ENCODE data around the gene PET100.
"Not testable (repeated sequence)": the region's sequence is repeated elsewhere in the genome, so short reads cannot be mapped to it uniquely, and the experiment has no call there.

The PET100 gene

DNA sequence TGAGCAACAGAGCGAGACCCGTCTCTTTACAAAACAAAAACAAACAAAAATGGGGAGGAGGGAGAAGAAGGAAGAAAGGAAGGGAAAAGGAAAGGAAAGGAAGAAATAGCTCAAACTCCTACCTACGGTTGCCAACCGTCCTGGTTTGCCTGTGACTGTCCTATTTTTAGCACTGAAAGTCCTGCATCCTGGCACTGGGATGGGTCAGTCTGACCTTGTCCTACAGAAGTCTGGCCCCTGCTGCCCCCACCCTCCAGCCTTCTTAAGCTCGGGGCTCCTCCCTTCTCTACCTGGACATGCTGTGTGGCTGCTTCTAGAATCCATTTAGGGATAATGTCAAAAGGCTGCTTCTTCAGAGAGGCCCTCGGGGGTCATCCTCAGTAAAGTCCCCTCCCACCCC lies 6.1 kb downstream of the PET100 start:
- no peak for DNase-seq

DNA sequence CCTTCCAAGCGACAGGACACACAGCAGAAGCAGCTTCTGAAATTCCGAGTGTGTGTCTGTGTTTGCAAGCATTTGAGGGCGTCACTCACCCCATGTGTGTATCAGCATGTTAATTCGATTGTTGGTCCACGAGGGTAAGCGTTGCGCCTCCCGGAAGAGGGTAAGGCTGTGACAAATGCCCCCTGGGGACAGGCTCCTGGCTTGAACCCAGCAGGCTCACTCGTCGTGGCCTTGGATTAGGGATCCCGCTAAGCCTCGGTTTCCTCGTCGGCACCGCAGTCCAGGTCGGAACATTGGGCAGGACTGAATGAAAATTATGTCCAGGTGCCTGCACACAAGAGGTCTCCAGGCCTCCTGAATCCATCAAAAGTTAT lies 6.7 kb downstream of the PET100 start:
- DNase-seq: no peak

DNA sequence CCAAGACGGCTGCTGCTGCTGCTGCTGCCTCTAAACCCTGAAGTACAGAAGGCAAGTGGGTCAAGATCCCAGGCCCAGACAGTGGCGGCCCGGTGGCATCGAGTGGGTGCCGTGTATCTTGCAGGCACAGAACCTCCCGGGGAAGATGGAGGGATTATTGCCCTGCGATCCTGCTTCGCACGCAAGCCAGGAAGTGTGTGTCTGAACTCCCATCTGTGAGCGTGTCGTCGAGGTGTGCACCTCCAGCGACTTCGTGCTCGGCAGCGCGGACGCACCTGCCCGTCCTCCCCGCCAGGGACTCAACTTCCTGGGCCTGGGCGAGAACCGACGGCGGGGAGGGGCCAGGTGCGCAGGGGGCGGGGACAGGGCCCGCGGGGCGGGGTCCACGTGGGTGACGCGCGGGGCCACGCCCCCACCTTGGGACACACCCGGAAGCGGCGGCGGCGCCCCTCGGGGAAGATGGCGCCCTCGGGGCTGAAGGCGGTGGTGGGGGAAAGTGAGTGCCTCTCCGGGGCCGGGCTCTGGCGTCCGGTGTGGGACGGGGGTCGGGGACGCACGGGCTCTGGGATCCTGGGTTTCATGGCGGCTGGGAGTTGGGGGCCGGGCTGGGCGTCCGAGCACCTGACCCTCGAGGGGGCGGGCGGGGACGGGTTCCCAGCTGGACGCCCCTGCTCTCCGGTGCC lies 7.2 kb downstream of the PET100 start, which contains the start of gene STXBP2:
Gene STXBP2, plus strand, starts transcription at position 420 of the 683 bp plus-strand sequence. Its CDS starts 40 bp downstream, at position 460.
- DNase-seq: peak; percentile 77

DNA sequence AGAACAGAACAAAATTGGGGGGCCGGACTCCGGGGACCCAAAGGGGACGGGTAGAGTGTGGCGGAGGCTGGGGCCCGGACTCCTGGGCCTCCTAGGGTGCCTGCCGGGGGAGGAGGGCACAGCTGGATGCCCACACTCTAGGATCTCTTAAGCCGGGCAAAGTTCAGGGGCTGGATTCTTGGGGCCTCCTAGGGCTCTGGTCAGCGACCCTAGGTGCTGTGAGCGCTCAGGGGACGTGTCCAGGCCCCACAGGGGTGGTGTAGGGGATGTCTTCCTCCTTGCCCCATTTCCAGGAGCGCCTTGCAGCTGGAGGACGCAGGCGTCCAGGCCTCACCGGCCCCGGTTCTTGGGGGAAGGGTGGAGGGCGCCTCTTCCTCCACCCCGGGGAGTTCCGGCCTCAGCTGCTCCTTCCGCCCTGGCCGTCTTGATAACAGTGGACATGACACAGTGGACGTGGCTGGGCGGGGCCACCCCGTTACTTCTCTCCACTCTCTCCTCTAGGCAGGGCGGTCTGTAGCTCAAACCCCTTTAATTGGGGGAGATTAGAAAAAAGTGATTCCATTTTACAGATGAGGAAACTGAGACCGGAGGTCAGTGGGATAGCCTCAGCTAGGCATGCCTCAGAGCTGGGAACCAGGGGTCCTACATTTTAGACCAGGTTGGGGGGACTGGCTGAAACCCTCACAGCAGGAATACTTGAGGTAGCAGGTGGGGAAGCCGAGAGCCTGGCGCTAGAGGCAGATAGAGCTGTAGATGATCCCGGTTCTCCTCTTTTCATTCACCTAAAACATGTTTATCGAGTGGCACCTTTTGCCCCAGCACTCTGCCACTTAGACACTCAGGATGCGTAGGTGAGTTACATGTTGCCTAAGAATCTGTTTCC lies 8.0 kb downstream of the PET100 start:
- DNase-seq: no peak

DNA sequence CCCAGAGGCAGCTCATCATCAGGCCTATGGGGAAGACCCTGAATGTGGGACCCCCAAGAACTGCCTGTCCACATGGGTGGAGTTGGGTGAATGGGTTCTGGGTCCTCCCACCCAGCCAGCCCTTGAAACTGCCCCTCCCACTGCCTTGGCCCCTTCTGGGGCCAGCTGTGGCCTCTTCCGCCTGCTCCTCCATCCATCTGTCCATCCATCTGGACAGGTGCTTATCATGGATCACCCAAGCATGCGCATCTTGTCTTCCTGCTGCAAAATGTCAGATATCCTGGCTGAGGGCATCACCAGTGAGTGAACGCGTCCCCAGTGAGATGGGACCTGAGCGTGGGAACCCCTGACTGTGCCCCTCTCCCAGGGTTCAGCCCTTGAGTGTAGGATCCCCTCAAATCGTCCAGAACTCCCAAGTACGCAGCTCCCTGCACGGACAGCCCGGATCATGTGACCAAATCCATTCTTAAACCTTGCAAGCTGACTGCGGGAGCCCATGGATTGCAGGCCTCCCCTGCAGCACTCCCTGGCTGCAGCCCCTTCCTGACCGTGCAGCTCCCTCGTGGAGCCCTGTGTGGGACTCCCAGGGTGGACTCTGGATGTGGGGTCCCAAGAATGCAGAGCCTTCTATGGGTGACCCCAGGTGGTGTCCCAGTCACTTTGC lies 9.3 kb downstream of the PET100 start:
- DNase-seq: no peak

DNA sequence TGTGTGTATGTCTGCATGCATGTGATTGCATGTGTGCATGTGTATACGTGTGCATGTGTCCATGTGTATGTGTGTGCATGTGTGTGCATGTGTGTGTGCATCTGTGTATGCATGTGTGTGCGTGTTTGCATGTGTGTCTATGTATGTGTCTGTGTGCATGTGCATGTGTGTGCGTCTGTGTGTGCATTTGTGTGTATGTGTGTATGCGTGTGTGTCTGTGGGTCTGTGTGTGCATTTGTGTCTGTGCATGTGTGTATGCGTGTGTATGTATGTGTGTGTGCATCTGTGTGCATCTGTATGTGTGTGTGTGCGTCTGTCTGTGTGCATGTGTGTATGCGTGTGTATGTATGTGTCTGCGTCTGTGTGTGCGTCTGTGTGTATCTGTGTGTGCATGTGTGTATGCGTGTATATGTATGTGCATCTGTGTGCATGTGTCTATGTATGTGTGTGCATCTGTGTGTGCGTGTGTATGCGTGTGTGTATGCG lies 10.3 kb downstream of the PET100 start:
- DNase-seq: no peak

DNA sequence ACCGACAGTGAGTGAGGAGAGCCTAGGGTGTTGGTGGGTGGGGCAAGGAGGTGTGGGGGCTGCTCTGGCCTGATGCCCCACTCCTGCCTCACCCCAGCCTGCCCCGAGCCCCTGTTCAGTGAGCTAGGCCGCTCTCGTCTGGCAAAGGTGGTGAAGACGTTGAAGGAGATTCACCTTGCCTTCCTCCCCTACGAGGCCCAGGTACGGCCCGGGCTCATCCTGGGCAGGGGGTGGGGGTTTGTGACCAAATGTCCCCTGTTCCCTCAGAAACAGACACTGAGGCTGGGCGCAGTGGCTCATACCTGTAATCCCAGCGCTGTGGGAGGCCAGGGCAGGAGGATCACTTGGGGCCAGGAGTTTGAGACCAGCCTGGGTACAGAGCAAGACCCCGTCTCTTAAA lies 11.2 kb downstream of the PET100 start:
- DNase-seq: no peak

DNA sequence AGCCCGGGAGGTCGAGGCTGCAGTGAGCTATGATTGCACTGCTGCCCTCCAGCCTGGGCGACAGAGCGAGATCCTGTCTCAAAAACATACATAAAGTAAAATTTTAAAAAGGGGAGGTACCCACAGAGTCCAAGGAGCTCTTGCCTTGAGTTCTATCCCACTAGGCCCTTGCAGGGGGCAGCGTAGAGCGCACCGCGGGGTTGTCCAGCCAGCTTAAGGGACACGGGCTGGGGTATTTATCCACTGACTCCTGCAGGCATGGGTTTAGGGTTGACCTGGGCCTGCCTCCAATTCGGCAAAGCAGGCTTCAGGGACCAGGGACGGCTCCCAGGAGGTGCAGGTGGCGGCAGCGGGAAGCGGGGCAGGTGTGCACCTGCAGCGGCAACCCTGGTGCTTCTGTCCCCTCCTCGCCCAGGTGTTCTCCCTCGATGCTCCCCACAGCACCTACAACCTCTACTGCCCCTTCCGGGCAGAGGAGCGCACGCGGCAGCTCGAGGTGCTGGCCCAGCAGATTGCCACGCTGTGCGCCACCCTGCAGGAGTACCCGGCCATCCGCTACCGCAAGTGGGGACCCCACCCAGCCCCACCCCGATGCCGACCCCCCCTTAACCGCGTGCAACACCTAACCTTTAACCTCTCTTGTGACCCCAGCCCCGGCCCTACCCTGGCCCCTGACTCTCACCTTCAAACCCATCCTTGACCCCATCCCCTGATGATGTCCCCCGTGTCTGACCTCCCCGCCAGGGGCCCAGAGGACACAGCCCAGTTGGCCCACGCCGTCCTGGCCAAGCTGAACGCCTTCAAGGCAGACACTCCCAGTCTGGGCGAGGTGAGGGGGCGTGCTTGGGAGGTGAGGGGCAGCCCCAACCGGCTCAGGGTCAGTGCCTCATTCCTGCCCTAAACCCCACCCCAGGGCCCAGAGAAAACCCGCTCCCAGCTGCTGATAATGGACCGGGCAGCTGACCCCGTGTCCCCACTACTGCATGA lies 12.0 kb downstream of the PET100 start:
- no peak for DNase-seq

DNA sequence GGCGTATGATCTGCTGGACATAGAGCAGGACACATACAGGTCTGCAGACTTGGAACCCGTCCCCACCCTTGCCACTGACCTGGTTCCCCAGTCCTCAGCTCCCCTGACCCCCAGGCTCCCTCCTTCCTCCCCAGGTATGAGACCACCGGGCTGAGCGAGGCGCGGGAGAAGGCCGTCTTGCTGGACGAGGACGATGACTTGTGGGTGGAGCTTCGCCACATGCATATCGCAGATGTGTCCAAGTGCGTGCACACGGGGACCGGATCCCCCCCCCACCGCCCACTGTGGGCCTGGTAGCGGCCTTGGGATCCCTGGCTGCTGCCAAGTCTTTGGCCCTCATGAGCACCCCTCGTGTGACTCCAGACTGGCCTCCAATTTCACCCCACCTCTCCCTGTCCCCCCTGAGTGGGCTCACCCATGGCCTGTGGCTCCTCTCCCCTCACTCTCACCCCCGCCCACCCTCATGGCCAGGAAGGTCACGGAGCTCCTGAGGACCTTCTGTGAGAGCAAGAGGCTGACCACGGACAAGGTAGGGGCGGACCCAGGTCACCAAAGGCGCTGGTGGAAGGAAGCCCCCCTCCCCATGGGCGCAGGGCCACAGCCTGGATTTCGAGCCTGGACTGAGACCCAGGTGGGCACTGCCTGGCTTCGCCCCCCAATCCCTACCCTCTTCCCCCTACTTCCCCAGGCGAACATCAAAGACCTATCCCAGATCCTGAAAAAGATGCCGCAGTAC lies 12.9 kb downstream of the PET100 start:
- no peak for DNase-seq

DNA sequence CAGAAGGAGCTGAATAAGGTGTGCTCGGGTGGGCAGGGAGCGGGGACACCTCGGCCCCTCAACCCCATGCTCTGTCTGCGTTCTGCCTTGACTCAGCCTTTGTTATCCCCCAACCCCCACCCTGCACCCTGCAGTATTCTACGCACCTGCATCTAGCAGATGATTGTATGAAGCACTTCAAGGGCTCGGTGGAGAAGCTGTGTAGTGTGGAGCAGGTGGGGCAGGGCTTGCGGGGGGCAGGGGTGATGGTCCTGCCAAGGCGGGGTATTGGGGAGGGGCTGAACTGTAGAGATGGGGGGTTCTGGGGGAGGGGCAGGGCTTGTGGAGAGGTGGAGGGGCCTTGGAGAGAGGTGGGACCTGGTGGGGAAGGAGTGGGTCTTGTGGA lies 13.4 kb downstream of the PET100 start:
- DNase-seq: no peak

DNA sequence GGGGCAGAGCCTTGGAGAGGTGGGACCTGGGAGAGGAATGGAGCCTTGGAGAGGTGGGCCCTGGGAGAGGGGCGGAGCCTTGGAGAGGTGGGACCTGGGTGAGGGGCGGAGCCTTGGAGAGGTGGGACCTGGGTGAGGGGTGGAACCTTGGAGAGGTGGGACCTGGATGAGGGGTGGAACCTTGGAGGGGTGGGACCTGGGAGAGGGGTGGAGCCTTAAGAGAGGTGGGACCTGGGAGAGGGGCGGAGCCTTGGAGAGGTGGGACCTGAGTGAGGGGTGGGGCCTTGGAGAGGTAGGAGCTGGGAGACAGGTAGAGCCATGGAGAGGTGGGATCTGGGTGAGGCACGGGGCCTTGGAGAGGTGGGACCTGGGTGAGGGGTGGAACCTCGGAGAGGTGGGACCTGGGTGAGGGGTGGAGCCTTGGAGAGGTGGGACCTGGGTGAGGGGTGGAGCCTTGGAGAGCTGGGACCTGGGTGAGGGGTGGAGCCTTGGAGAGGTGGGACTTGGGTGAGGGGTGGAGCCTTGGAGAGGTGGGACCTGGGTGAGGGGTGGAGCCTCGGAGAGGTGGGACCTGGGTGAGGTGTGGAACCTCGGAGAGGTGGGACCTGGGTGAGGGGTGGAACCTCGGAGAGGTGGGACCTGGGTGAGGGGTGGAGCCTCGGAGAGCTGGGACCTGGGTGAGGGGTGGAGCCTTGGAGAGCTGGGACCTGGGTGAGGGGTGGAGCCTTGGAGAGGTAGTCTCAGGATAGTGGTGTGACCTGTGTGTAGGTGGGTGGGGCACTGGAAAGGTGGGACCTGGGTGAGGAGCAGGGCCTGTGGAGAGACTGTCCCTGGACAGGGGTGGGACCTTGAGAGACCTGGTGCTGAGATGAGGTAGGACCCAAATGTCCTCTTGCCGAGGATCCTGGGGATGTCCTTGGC lies 14.3 kb downstream of the PET100 start:
- not testable (repeated sequence) for DNase-seq

DNA sequence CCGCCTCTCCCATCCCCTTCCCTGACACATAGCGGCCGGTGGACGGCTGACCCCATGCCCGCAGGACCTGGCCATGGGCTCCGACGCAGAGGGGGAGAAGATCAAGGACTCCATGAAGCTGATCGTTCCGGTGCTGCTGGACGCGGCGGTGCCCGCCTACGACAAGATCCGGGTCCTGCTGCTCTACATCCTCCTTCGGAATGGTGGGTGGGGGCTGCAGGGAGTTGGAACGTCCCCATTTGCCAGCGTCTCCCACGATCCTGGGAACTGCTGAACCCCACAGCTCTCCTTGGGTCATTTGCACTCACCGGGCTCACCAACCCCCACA lies 14.9 kb downstream of the PET100 start:
- DNase-seq: no peak

DNA sequence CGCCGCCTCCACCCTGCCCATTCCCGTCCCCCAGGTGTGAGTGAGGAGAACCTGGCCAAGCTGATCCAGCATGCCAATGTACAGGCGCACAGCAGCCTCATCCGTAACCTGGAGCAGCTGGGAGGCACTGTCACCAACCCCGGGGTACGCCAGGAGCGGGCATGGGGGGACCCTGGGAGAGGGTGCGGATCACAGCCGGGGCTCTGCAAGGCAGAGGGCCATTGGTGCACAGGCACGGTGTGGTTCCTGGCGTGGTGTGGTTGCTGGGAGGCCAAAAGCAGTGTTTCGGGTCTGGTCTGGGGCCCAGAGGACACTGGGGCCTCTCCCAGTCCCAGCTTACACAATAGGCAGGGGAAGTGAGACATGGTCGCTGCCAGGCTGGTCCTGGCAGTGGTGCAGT lies 15.6 kb downstream of the PET100 start:
- DNase-seq: no peak

DNA sequence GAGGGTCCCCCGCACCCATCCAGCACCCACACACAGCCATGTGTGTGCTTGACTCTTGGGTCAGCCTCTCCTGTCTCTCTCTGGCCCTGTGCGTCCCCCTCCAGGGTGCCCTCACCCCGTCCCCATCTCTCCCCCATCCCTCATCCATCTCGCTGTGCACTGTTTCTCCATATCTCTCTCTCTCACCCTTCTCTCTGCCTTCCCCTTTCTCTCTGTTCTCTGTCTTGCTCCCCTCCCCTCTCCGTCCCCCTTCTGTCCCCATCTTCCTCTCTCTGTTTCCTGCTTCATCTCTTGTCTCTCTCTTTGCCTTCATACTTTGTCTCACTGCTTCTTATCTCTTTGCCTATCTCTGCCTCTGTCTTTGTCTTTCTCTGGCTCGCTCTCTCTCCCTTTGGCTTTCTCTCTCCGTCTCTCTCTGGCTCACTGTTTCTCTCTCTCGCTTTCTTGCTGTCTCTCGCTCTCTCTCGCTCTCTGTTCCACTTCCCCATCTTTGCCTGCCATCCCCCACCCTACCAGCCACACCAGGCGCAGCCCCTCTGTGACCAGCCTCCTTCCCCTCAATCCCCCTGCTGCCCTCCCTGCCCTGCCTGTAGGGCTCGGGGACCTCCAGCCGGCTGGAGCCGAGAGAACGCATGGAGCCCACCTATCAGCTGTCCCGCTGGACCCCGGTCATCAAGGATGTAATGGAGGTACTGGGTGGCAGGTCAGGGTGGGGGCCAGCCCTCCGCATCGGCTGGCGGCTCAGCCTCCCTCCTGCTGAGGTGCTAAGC lies 16.2 kb downstream of the PET100 start:
- no peak for DNase-seq

DNA sequence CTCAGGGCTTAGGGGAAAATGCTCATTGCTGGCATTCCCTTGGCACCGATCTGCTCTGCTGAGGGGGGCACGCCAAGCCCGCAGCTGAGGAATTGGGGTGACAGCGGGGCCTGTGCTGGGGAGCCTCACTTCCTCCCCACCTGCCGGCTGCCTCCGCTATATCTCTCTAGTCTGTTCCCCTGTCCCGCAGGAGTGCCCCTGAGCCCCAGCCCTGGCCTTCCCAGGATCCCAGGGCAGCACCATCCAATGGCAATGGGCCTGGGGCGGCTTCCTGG lies 16.8 kb downstream of the PET100 start:
- DNase-seq: no peak

DNA sequence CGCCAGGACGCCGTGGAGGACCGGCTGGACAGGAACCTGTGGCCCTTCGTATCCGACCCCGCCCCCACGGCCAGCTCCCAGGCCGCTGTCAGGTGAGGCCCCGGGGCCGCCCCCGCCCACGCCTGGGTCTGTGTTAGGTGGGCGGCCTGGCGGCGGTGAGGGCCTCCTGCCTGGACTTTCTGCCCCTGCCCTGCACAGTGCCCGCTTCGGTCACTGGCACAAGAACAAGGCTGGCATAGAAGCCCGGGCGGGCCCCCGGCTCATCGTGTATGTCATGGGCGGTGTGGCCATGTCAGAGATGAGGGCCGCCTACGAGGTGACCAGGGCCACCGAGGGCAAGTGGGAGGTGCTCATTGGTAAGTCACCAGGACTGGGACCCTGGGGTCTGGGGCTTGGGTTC lies 17.6 kb downstream of the PET100 start:
- DNase-seq: no peak

DNA sequence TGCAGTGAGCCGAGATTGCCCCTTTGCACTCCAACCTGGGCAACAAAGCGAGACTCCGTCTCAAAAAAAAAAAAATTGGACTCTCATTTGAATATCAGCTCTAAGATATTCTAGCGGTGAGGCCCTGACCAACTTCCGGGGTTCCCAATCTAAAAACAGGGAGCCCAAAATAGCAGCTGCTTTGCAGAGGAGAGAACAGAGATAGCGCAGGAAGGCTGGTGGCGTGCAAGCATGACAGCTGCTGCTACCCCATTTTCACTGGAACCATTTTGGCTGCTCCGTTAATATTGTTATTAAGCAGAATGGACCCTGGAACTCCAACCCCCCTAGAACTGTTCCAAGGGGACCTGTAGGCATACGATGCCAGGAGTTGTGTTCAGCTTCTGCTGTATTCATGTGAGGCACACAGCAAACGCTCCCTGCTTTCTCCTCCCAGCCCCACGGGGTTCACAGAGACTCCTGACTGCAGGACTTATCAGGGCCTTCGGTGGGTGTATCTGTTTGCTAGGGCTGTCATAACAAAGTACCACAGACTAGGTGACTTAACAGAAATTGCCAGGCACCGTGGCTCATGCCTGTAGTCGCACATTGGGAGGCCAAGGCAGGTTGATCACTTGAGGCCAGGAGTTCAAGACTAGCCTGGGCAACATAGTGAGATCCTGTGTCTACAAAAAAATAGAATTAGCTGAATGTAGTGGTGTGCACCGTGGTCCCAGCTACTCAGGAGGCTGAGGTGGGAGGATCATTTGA lies 18.8 kb downstream of the PET100 start:
- no peak for DNase-seq

DNA sequence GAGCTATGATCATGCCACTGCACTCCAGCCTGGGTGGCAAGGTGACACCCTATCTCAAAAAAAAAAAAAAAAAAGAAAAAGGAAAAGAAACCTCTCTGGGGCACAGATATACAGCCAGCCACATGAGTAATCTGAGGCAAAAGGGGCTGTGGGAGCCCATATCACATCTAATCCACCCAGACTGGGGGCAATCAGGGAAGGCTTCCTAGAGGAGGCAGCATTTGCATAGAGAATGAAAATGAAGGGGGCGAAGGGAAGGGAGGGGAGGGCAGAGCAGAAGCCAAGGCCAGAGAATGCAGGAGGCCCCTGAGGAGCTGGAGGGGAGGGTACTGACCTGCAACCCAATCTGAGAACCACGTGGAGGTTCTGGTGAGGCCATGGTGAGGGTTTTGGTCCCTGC lies 20.6 kb downstream of the PET100 start:
- no peak for DNase-seq

DNA sequence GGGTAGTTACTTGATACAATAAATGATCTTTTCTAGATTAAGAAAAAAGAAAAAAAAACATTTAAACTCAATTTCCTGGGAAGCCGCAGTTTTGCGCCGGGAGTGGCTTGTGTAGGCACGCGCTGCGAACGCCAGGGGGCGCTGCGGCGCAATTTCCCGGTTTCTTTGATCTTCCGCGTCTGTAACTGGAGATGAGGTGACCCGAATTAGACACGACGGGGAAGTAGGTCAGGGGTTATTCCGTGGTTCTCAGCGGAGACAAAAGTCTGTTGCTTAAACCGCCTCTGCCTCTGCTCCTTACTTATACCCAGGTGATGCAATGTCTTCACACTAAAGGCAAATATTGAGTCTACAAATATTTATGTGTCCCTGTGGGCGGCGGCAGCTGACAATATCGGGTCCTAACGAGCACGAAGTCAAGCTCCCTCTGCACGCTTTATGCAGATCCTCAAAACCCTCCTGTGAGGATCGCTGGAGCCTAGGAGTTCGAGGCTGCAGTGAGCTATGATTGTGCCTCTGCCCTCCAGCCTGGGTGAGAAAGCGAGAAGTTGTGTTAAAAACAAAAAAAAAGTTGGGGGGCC lies 22.6 kb downstream of the PET100 start:
- DNase-seq: peak; percentile 92
